Measurements from ENCODE around the gene YIPF2.
A peak's percentile ranks its signal among the peaks of the same experiment; 100 is the strongest.
"Not testable (repeated sequence)": the region's sequence is repeated elsewhere in the genome, so short reads cannot be mapped to it uniquely, and the experiment has no call there.

The YIPF2 gene

DNA sequence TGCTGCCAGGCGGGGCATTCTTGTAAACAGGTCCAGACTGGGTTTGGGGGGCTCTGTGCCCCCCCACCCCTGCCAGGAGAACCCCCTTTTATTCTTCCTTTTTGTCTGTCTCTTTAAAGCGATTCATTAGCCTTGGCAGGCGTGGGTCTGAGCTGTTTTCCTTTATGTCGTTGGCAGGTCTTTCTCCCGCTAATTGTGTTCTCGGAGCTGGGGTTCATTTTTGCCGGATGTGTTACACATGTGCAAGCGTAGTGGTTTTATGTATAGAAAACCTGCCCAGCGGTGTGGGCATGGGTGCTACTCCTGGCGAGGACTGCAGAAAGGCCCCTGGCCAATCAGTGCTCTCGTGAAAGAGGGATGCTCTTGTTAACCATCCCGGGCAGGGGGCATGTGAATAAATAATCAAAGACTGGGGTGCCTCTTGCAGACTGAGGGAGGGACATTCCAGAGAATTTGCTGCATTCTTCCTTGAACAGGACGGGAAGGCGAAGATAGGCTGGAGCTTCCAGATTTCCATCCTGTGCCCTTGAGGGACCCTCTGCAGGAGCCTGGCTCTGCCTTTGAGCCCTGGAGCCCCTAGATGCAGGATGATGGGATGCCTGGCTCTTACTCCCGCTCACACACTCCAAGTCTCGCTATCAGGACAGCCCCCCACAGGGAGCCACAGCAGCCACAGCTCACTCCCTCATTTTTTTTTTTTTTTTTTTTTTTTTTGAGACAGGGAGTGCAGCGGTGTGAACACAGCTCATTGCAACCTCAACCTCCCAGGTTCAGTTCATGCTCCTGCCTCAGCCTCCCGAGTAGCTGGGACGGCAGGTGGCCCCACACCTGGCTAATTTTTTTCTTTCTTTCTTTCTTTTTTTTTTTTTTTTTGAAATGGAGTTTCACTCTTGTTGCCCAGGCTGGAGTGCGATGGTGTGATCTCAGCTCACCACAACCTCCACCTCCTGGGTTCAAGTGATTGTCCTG, 43.0 kb downstream of the YIPF2 start:
- H3K36me3 ChIP-seq (ENCODE audit: control insufficient read depth, insufficient read depth, low read length) = no peaks in the 10 kb centered on the region
- peak overlapping the region; percentile 57 for H3K27ac ChIP-seq (ENCODE audit: low read depth, low read length)
- H3K9me3 ChIP-seq (ENCODE audit: control insufficient read depth, insufficient read depth, low read length) = no peaks in the 10 kb centered on the region
- H3K4me1 ChIP-seq (ENCODE audit: control insufficient read depth, insufficient read depth, low read length) = peaks cover 51% of the 10 kb centered on the region
- no peak overlapping the region for H3K4me3 ChIP-seq (ENCODE audit: low read depth, low read length)
- no peak overlapping the region for H3K9ac ChIP-seq (ENCODE audit: low read depth, low read length)
- H3K27me3 ChIP-seq (ENCODE audit: control insufficient read depth, insufficient read depth, low read length) = no peaks in the 10 kb centered on the region

DNA sequence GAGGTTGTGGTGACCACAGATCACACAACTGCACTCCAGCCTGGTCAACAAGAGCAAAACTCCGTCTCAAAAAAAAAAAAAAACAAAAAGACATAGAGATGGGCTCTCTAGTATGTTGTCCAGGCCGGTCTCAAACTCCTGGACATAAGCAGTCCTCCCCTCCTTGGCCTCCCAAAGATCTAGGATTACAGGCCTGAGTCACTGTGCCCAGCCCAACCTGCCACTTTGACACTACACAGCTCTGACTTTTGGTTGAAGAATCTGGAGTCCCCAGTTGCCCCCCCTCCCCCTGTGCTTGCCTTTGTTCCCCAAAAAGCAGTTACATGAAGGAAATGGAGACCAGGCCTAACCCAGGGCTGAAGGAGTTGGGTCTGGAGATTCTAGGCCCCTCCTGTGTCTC, 44.2 kb downstream of the YIPF2 start:
- H3K36me3 ChIP-seq (ENCODE audit: control insufficient read depth, insufficient read depth, low read length) = no peaks in the 10 kb centered on the region
- no peak overlapping the region for H3K27ac ChIP-seq (ENCODE audit: low read depth, low read length)
- H3K4me1 ChIP-seq (ENCODE audit: control insufficient read depth, insufficient read depth, low read length) = peaks cover 59% of the 10 kb centered on the region
- no peaks in the 10 kb centered on the region for H3K9me3 ChIP-seq (ENCODE audit: control insufficient read depth, insufficient read depth, low read length)
- no peaks in the 10 kb centered on the region for H3K27me3 ChIP-seq (ENCODE audit: control insufficient read depth, insufficient read depth, low read length)
- H3K4me3 ChIP-seq (ENCODE audit: low read depth, low read length) = no peak overlapping the region
- no peak overlapping the region for H3K9ac ChIP-seq (ENCODE audit: low read depth, low read length)

DNA sequence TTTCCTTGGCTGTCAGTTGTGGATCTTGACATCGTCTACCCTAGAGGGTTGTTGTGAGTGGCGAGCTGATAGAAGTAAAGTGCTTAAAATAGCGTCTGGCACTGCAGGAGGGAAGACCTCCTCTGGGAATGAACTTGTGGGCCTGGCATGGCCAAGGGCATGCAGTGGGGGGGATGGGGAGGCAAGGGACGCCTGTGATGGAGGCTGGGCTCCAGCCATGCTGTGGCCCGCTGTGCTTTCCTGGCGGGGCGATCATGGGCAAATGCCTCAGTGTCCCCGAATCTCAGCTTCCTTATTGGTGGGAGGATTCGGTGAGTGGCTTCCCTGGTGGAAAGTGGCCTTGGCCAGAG, 46.4 kb downstream of the YIPF2 start:
- Histone ChIP-seq H3K4me3 (ENCODE audit: low read depth, low read length) (peak overlapping the region; percentile 35), H3K4me1 (ENCODE audit: control insufficient read depth, insufficient read depth, low read length) (peaks cover 45% of the 10 kb centered on the region), H3K27me3 (ENCODE audit: control insufficient read depth, insufficient read depth, low read length) (no peaks in the 10 kb centered on the region), H3K36me3 (ENCODE audit: control insufficient read depth, insufficient read depth, low read length) (no peaks in the 10 kb centered on the region), H3K27ac (ENCODE audit: low read depth, low read length) (peak overlapping the region; percentile 63), H3K9ac (ENCODE audit: low read depth, low read length) (no peak overlapping the region), H3K9me3 (ENCODE audit: control insufficient read depth, insufficient read depth, low read length) (no peaks in the 10 kb centered on the region)

DNA sequence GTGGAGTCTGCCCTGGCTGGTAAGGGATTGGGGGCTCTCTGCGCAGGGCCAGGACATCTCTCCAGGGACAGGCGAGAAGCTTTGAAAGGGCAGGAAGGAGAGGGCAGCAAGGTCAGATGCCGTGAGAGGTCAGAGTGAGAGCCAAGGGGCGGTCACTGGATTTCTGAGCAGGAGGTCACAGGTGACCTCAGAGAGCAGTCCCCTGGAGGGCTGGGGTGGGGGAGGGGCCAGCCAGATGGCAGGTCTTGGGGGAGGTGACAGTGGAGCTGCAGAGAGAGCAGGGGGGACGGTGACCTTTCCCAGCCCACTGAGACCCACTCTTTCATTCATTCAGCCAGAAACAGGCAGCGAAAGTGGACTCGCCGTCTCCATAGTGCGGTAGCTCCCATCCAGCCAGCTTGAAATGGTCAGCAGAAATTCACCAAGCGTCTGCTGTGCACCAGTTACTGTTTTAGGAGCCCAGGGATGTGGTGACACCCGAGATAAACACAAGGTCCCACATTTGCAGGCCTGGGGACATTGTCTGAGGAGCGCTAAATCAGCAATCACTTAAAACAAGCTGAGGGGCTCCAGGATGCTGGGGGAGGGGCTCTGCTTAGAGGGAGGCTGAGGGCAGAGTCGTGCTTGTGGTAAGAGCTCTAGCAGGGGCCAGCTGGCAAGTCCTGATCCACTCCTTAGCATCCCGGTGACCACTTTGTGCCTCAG, 46.9 kb downstream of the YIPF2 start:
- Histone ChIP-seq H3K27ac (ENCODE audit: low read depth, low read length) (peak overlapping the region; percentile 63), H3K27me3 (ENCODE audit: control insufficient read depth, insufficient read depth, low read length) (no peaks in the 10 kb centered on the region), H3K4me3 (ENCODE audit: low read depth, low read length) (peak overlapping the region; percentile 35), H3K9me3 (ENCODE audit: control insufficient read depth, insufficient read depth, low read length) (no peaks in the 10 kb centered on the region), H3K4me1 (ENCODE audit: control insufficient read depth, insufficient read depth, low read length) (peaks cover 42% of the 10 kb centered on the region), H3K9ac (ENCODE audit: low read depth, low read length) (no peak overlapping the region; the same call in none of the 2 replicates), H3K36me3 (ENCODE audit: control insufficient read depth, insufficient read depth, low read length) (no peaks in the 10 kb centered on the region)

DNA sequence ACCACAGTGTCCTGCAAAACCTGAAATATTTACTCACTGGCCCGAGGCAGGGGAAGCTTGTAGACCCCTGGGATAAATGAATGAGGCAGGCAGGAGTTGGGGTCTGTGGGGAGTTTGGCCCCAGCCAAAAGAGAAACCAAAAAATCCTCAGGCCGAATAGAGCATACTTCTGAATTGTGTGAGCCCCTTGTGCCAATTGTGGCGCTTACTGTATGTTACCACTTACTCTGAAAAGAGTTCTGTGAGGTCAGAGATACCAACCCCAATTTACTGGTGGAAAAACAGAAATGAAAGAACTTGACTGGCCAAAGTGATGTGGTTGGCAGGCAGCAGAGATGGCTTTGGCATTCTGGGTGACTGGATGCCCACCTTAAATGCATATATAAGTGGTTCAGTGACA, 50.2 kb downstream of the YIPF2 start:
- H3K9me3 ChIP-seq (ENCODE audit: control insufficient read depth, insufficient read depth, low read length) = no peaks in the 10 kb centered on the region
- H3K4me3 ChIP-seq (ENCODE audit: low read depth, low read length) = no peak overlapping the region
- H3K4me1 ChIP-seq (ENCODE audit: control insufficient read depth, insufficient read depth, low read length) = peaks cover 31% of the 10 kb centered on the region
- H3K36me3 ChIP-seq (ENCODE audit: control insufficient read depth, insufficient read depth, low read length) = peaks cover 4% of the 10 kb centered on the region; the same call in 1 of the 2 replicates
- peak overlapping the region; percentile 16 for H3K27ac ChIP-seq (ENCODE audit: low read depth, low read length)
- no peaks in the 10 kb centered on the region for H3K27me3 ChIP-seq (ENCODE audit: control insufficient read depth, insufficient read depth, low read length)
- 0 out of 2 replicates have a peak overlapping the region, but pooled peaks have one; percentile 1 for H3K9ac ChIP-seq (ENCODE audit: low read depth, low read length)

DNA sequence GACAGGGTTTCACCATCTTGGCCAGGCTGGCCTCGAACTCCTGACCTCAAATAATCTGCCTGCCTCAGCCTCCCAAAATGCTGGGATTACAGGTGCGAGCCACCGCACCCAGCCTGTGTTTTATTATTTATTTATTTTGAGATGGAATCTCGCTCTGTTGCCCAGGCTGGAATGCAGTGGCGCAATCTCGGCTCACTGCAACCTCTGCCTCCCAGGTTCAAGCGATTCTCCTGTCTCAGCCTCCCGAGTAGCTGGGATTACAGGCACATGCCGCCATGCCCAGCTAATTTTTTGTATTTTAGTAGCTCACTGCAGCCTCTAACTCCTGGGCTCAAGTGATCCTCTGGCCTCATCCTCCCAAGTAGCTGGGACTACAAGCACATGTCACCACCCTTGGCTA, 50.8 kb downstream of the YIPF2 start:
- not testable (repeated sequence) for H3K4me3 ChIP-seq (ENCODE audit: low read depth, low read length); H3K9ac ChIP-seq (ENCODE audit: low read depth, low read length); H3K27ac ChIP-seq (ENCODE audit: low read depth, low read length); H3K9me3 ChIP-seq (ENCODE audit: control insufficient read depth, insufficient read depth, low read length); H3K36me3 ChIP-seq (ENCODE audit: control insufficient read depth, insufficient read depth, low read length); H3K27me3 ChIP-seq (ENCODE audit: control insufficient read depth, insufficient read depth, low read length)
- H3K4me1 ChIP-seq (ENCODE audit: control insufficient read depth, insufficient read depth, low read length) = peaks cover 36% of the 10 kb centered on the region

DNA sequence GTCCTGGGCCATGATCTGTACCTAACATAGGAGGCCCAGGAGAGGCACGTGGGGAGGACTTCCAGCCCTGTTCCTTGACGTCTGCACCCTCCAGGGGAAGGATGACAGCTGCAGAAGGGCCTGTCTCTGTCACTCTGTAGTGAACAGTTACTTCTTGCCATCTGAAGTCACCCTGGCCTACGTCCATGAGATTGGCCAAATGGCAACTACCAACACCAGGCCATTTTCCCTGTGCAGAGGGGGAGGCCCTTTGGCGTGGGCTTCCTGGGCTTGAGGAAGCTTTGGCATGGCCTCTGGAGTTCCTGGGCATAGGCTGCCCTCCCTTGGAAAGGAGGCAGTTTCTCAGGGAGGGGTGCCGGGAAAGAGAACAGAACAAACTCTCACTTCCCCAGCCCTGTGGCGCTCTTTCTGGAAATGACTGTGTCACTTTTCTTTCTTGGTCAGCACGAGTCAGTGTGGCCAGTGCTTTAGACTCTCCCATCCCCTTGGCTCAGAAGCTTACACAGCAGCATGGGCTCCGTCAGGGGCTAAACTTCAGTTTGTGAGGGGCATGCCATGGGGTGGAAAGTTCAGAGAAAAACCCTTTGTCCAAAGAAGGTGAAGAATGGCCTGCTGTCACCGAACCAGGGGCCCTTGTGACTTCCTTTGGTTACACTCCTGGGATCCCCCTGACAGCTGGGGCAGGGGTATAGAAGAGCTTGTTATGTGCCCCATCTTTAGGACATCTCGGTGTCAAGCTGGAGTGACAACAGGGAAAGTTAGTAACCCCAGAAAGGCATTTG, 51.8 kb downstream of the YIPF2 start:
- peaks cover 4% of the 10 kb centered on the region; the same call in 1 of the 2 replicates for H3K36me3 ChIP-seq (ENCODE audit: control insufficient read depth, insufficient read depth, low read length)
- H3K27ac ChIP-seq (ENCODE audit: low read depth, low read length) = no peak overlapping the region
- H3K9me3 ChIP-seq (ENCODE audit: control insufficient read depth, insufficient read depth, low read length) = no peaks in the 10 kb centered on the region
- H3K4me3 ChIP-seq (ENCODE audit: low read depth, low read length) = no peak overlapping the region
- H3K27me3 ChIP-seq (ENCODE audit: control insufficient read depth, insufficient read depth, low read length) = no peaks in the 10 kb centered on the region
- peaks cover 31% of the 10 kb centered on the region for H3K4me1 ChIP-seq (ENCODE audit: control insufficient read depth, insufficient read depth, low read length)
- no peak overlapping the region for H3K9ac ChIP-seq (ENCODE audit: low read depth, low read length)

DNA sequence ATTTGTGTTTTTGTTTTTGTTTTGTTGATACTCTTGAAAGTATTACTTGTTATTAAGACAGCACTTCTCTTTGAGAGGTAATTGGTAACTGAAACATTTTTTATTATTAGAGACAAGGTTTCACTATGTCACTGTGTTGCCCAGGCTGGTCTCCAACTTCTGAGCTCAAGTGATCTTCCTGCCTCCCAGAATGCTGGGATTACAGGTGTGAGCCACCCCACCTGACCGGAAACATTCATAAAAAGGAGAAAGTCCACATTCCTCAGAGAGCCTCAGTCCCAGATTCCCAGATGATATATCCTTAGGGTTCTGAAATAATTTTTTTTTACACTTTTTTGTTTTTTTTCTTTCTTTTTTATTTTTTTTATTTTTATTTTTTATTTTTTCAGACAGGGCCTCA, 54.4 kb downstream of the YIPF2 start:
- Histone ChIP-seq H3K4me1 (ENCODE audit: control insufficient read depth, insufficient read depth, low read length) (peaks cover 11% of the 10 kb centered on the region), H3K9me3 (ENCODE audit: control insufficient read depth, insufficient read depth, low read length) (no peaks in the 10 kb centered on the region), H3K27me3 (ENCODE audit: control insufficient read depth, insufficient read depth, low read length) (no peaks in the 10 kb centered on the region), H3K27ac (ENCODE audit: low read depth, low read length) (no peak overlapping the region), H3K9ac (ENCODE audit: low read depth, low read length) (no peak overlapping the region), H3K36me3 (ENCODE audit: control insufficient read depth, insufficient read depth, low read length) (peaks cover 4% of the 10 kb centered on the region; the same call in 1 of the 2 replicates), H3K4me3 (ENCODE audit: low read depth, low read length) (no peak overlapping the region)

DNA sequence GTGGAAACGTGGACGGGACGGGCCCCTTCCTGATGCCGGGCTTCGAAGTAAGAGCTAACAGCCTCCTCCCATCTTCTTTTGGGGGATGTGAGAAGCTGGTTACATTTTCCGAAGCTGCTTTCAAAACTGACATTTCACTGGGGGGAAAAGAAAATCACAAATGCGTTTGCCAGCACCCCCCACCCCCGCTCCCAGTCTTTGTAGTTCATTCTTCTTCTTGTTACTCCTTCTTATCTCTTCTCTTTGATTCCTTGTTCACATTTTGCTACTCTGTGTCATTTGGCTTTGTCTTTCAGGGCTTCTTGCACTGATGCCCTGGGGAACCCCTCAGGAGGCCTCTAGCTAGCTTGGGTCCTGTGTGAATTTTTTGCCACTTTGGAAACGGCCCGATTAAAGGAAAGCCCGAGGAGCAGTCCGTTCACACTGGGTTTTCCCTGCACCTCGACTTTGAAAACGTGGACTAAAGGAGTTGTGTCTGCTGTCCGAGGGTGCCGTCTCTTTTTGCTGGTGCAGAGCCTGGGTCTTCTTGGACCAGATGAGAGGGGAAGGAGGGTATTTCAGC, 55.8 kb downstream of the YIPF2 start:
- Histone ChIP-seq H3K36me3 (ENCODE audit: control insufficient read depth, insufficient read depth, low read length) (peaks cover 4% of the 10 kb centered on the region; the same call in 1 of the 2 replicates), H3K9me3 (ENCODE audit: control insufficient read depth, insufficient read depth, low read length) (no peaks in the 10 kb centered on the region), H3K27ac (ENCODE audit: low read depth, low read length) (peak overlapping the region; percentile 78), H3K4me3 (ENCODE audit: low read depth, low read length) (peak overlapping the region; percentile 77), H3K27me3 (ENCODE audit: control insufficient read depth, insufficient read depth, low read length) (no peaks in the 10 kb centered on the region), H3K4me1 (ENCODE audit: control insufficient read depth, insufficient read depth, low read length) (peaks cover 7% of the 10 kb centered on the region), H3K9ac (ENCODE audit: low read depth, low read length) (peak overlapping the region; percentile 45)

Data from HUES48 (cell line).